Measurements from ENCODE around the gene ORC6. TPM values are rescaled to one million over a fixed set of nuclear protein-coding genes. Genes with fewer than 3 reads are reported as not detected.

The ORC6 gene
- total and polyA plus RNA-seq, 4 donors = 1.4 to 5.6 (median 3.8) TPM

DNA sequence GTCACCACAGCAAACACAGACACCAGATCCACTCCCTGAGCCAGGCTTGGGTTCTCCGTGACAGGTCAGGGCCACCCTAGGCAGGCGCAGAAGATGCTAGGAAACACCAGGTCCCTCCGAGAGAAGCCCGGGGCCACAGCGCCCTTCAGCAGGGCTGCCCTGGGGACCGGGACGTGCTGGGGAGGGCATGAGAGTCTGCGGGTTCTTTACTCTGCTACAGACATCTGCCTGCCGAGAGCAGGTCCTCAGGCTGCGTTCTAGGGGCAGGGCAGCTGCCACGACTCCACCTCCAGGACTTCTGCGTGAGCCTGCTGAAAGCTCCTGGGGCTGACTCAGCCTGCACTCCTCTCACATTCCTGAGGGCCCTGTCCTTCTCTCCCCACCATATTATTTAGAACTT, 47.2 kb downstream of the ORC6 start:
- Histone ChIP-seq H3K4me1 (ENCODE audit: control insufficient read depth in 5 of 5, insufficient read depth in 5 of 5, low read length in 5 of 5) (no peaks in the 10 kb centered on the region), H3K9me3 (ENCODE audit: control insufficient read depth in 4 of 4, insufficient read depth in 3 of 4, low read length in 3 of 4) (no peaks in the 10 kb centered on the region), H3K27ac (ENCODE audit: low read depth in 1 of 2, low read length in 1 of 2) (peak overlapping the region in 1 of 2 donors; percentile 76), H3K27me3 (ENCODE audit: control insufficient read depth in 3 of 3, insufficient read depth in 3 of 3, low read length in 2 of 3) (no peaks in the 10 kb centered on the region), H3K36me3 (ENCODE audit: control insufficient read depth in 4 of 4, insufficient read depth in 4 of 4, low read length in 4 of 4) (no peaks in the 10 kb centered on the region), H3K9ac (ENCODE audit: insufficient read depth in 1 of 2, low read length in 2 of 2) (no peak overlapping the region), H3K4me3 (no peak overlapping the region)
- DNase-seq = no peak
- TF ChIP-seq, protein P1, sequence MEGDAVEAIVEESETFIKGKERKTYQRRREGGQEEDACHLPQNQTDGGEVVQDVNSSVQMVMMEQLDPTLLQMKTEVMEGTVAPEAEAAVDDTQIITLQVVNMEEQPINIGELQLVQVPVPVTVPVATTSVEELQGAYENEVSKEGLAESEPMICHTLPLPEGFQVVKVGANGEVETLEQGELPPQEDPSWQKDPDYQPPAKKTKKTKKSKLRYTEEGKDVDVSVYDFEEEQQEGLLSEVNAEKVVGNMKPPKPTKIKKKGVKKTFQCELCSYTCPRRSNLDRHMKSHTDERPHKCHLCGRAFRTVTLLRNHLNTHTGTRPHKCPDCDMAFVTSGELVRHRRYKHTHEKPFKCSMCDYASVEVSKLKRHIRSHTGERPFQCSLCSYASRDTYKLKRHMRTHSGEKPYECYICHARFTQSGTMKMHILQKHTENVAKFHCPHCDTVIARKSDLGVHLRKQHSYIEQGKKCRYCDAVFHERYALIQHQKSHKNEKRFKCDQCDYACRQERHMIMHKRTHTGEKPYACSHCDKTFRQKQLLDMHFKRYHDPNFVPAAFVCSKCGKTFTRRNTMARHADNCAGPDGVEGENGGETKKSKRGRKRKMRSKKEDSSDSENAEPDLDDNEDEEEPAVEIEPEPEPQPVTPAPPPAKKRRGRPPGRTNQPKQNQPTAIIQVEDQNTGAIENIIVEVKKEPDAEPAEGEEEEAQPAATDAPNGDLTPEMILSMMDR (IDR thresholded peaks at IDR 0.05; ENCODE audit: control extremely low read depth, extremely low read depth) = no peak
- WGBS, 2 donors = 76 to 81% methylated on average over 12 of the region's 12 CpGs
- ATAC-seq (ENCODE audit: insufficient read depth, low FRiP score) = no peak

DNA sequence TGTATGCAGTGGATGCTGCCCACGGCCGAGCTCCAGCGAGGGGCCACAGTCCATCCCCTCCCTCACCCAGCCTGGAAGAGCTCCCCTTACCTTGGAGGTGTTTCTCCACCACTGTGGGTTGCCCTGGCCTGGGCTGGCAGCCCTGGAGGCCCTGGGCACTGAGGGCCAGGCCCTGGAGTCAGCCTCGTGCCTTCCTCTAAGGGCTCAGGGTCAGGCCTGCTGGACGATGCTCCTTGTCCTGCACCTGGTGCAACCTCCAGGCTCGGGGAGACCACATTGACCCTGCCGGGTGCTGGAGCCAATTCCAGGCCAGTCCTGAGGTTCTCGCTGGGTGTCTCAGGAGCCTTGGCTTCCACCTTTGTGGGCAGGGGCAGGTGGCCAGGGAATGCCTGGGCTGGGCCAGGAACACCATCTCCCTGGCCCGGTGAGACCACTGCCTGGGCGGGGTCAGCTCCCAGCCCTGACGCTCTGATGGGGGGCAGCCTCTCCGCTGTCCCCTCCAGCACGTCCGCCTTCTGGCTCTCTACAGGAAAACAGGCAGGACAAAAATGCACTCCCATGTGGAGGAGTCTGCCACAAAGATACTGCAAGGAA, 48.3 kb downstream of the ORC6 start:
- DNase-seq (no peak), ATAC-seq (ENCODE audit: insufficient read depth, low FRiP score) (peak; percentile 27)
- WGBS, 2 donors = 90 to 93% methylated on average over 13 to 14 of the region's 14 CpGs

GRCh38 chr16:46739934-46740333, 50.5 kb downstream of the ORC6 start:
- no peaks in the 10 kb centered on the region for H3K4me1 ChIP-seq (ENCODE audit: control insufficient read depth in 5 of 5, insufficient read depth in 5 of 5, low read length in 5 of 5)
- DNase-seq (no peak), ATAC-seq (ENCODE audit: insufficient read depth, low FRiP score) (no peak)
- no peak overlapping the region for H3K4me3 ChIP-seq
- no peaks in the 10 kb centered on the region for H3K36me3 ChIP-seq (ENCODE audit: control insufficient read depth in 4 of 4, insufficient read depth in 4 of 4, low read length in 4 of 4)
- TF ChIP-seq, protein P1 (IDR thresholded peaks at IDR 0.05; ENCODE audit: control extremely low read depth, extremely low read depth) = no peak
- H3K9ac ChIP-seq (ENCODE audit: insufficient read depth in 1 of 2, low read length in 2 of 2) = no peak overlapping the region
- no peaks in the 10 kb centered on the region for H3K27me3 ChIP-seq (ENCODE audit: control insufficient read depth in 3 of 3, insufficient read depth in 3 of 3, low read length in 2 of 3)
- no peaks in the 10 kb centered on the region for H3K9me3 ChIP-seq (ENCODE audit: control insufficient read depth in 4 of 4, insufficient read depth in 3 of 4, low read length in 3 of 4)
- 62 to 67% methylated on average over 2 of the region's 2 CpGs for WGBS, 2 donors
- H3K27ac ChIP-seq (ENCODE audit: low read depth in 1 of 2, low read length in 1 of 2) = peak overlapping the region in 1 of 2 donors; percentile 36

More for the DNA sequence above, 48.3 kb downstream of the ORC6 start:
- H3K4me3 ChIP-seq = no peak overlapping the region
- H3K9me3 ChIP-seq (ENCODE audit: control insufficient read depth in 4 of 4, insufficient read depth in 3 of 4, low read length in 3 of 4) = no peaks in the 10 kb centered on the region
- no peaks in the 10 kb centered on the region for H3K4me1 ChIP-seq (ENCODE audit: control insufficient read depth in 5 of 5, insufficient read depth in 5 of 5, low read length in 5 of 5)
- H3K36me3 ChIP-seq (ENCODE audit: control insufficient read depth in 4 of 4, insufficient read depth in 4 of 4, low read length in 4 of 4) = no peaks in the 10 kb centered on the region
- H3K9ac ChIP-seq (ENCODE audit: insufficient read depth in 1 of 2, low read length in 2 of 2) = no peak overlapping the region
- no peaks in the 10 kb centered on the region for H3K27me3 ChIP-seq (ENCODE audit: control insufficient read depth in 3 of 3, insufficient read depth in 3 of 3, low read length in 2 of 3)
- TF ChIP-seq, protein P1 (IDR thresholded peaks at IDR 0.05; ENCODE audit: control extremely low read depth, extremely low read depth) = no peak
- H3K27ac ChIP-seq (ENCODE audit: low read depth in 1 of 2, low read length in 1 of 2) = peak overlapping the region in 1 of 2 donors; percentile 76

Data from lung (tissue), 12 donors.